GM12892 (cell line): Measurements from ENCODE around the gene CRISPLD2.

Experiments
- DNase-seq: peaks from one replicate; pipeline ENCODE4 v3.0.0; 2011; ENCODE audit not compliant: insufficient read length
- FAIRE-seq: peaks from 2 replicates; lab custom pipeline; 2011; peaks lifted over from hg19 to GRCh38; lab: Jason Lieb, UNC
- POLR2A ChIP-seq: IDR thresholded peaks from 2 replicates; pipeline ENCODE4 v1.6.1; 2011; ENCODE audit warnings: low read depth, low read length, control low read depth
- POLR2AphosphoS5 ChIP-seq: IDR thresholded peaks from 2 replicates; pipeline ENCODE4 v1.6.1; 2011; ENCODE audit warnings: low read depth, low read length, control low read depth
- TAF1 ChIP-seq: IDR thresholded peaks from 2 replicates; pipeline ENCODE4 v1.6.1; 2011; ENCODE audit warnings: low read depth, mild to moderate bottlenecking, control low read depth, low read length, borderline replicate concordance

The CRISPLD2 gene

GRCh38 chr16:84919269-84919668 lies 99.5 kb downstream of the CRISPLD2 start:
- DNase-seq (no peak), FAIRE-seq (no peak)
- TF ChIP-seq POLR2A (no peak), TAF1 (no peak), POLR2AphosphoS5 (no peak)

GRCh38 chr16:84919708-84920107 lies 99.9 kb downstream of the CRISPLD2 start:
- TF ChIP-seq POLR2AphosphoS5 (no peak), TAF1 (no peak), POLR2A (no peak)
- DNase-seq = no peak
- no peak for FAIRE-seq

DNA sequence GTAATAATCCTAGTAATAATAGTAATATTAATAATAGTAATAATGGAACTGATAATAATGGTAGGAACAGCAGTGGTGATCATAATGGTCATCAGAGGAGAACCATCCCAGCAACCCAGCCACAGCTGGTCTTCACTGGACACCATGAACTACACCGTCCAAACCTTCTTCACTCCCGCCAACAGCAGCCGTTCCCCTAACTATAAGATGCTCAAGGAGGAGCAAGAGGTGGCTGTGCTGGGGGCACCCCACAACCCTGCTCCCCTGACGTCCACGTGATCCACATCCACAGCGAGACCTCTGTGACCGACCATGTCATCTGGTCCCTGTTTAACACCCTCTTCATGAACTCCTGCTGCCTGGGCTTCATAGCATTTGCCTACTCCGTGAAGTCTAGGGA lies 100.5 kb downstream of the CRISPLD2 start:
- no peak for DNase-seq
- TF ChIP-seq POLR2A = no peak
- TF ChIP-seq TAF1 = no peak
- TF ChIP-seq POLR2AphosphoS5 = no peak
- no peak for FAIRE-seq

DNA sequence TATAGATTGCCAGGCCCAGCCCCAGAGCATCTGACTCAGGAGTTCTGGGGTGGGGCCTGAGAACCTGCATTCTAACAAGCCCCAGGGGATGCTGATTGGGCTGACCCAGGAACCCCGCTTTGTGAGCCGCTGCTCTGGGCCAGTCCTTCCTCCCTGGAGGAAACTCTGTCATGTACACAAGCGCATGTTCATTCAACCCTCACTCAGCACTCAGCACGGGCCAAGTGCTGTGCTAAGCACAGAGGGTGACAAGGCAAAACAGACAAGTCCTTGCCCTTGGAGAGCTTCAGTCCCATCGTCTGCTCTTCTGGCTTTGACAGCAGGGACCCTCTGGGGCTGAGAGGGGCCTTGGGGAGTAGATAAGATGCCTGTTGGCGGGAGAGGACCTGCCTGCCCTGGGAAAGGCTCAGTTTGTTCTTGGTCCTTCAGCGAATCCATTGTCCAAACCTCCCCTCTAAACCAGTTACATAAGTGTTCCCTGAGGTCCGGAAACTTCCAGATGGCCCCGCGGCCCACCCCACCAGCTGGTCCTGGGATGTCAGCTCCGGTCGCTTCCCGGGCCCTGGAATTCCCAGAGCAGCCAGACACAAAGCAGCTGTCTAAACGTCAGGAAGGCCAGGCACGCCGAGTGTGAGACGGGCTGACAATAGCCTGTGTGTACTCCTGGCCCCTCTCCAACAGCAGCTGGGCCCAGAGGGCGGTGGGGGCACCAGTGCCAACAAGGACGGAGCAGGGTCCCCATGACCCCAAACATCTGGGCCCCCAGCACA lies 102.8 kb downstream of the CRISPLD2 start:
- FAIRE-seq (no peak), DNase-seq (no peak)
- TF ChIP-seq POLR2AphosphoS5 = no peak
- no peak for TF ChIP-seq TAF1
- TF ChIP-seq POLR2A = no peak

GRCh38 chr16:84924331-84925091 lies 104.7 kb downstream of the CRISPLD2 start:
- no peak for DNase-seq
- TF ChIP-seq TAF1 (no peak), POLR2AphosphoS5 (no peak), POLR2A (no peak)
- FAIRE-seq = no peak

GRCh38 chr16:84925092-84925772 lies 105.4 kb downstream of the CRISPLD2 start:
- FAIRE-seq (peak; percentile 69), DNase-seq (peak; percentile 59)
- TF ChIP-seq POLR2AphosphoS5 = no peak
- TF ChIP-seq TAF1 = no peak
- TF ChIP-seq POLR2A = no peak

DNA sequence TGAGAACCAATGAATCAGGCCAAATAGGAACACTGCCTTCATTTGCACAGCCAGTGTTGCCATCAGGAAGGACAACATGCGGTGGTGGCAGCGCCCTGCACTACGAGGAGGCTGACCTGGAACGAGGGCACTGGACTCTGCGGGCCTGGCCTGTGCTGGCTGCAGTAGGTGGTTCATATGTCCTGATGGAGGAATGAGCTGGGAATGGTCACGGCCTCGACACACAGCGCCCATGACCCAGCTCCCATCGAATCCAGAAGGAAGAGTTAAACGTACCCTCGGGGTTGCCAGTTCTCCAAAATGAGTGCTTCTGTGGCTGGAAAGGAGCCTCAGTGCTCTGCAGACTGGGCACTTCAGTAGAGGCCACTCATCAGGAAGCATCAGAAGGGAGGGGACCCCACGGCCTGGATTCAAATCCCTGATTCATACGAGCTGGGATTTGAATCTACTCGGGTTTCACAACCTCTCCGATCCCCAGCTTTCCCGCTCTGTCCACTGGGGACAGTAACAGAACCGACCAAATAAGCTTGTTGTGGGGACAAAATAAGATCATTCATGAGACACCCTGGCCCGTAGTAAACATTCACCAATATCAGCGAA lies 106.1 kb downstream of the CRISPLD2 start:
- no peak for DNase-seq
- no peak for TF ChIP-seq POLR2A
- no peak for TF ChIP-seq TAF1
- no peak for TF ChIP-seq POLR2AphosphoS5
- FAIRE-seq = no peak

DNA sequence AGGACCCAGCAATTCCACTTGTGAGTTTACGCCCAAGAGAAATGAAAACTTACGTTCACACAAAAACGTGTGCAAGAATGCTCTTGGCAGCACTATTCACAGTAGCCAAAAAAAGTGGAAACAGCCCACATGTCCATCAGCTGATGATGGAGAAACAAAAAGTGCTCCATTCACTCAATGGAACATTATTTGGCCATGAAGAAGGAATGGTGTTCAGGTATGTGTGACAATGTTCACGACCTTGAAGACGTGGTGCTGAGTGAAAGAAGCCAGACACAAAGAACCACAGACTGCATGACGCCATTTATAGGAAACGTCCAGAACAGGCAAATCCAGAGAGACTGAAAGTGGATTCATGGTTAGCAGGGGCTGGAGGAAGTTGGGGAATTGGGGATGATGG lies 106.7 kb downstream of the CRISPLD2 start:
- TF ChIP-seq POLR2A (no peak), TAF1 (no peak), POLR2AphosphoS5 (no peak)
- DNase-seq (no peak), FAIRE-seq (no peak)

- no peak for DNase-seq
- FAIRE-seq = no peak
- TF ChIP-seq POLR2A (no peak), POLR2AphosphoS5 (no peak)
Measured at GRCh38 chr16:84927621-84928591, 108.1 kb downstream of the CRISPLD2 start.
